H9 (cell line): Measurements from ENCODE around the gene TRIM17. TPM values are rescaled to one million over a fixed set of nuclear protein-coding genes. Genes with fewer than 3 reads are reported as not detected.

ENCODE experiments used
- DNase-seq: peaks from one replicate; pipeline ENCODE4 v3.0.0-alpha.2; 2017
- H2AFZ ChIP-seq: one replicate; pipeline ENCODE4 v1.6.1; 2013; ENCODE audit warnings: mild to moderate bottlenecking, low read length, control low read depth, moderate library complexity
- H2AK5ac ChIP-seq: 2 replicates; pipeline ENCODE4 v1.6.1; 2013; ENCODE audit warnings: low read length, control low read depth, mixed read lengths; ENCODE audit not compliant: insufficient read length
- H2BK120ac ChIP-seq: one replicate; pipeline ENCODE4 v1.6.1; 2013; ENCODE audit warnings: low read depth, mild to moderate bottlenecking, low read length, control low read depth, inconsistent platforms; ENCODE audit not compliant: poor library complexity, severe bottlenecking
- H2BK12ac ChIP-seq: 2 replicates; pipeline ENCODE4 v1.6.1; 2013; ENCODE audit warnings: low read length, control low read depth, mixed read lengths, low read depth; ENCODE audit not compliant: insufficient read length
- H2BK15ac ChIP-seq: 2 replicates; pipeline ENCODE4 v1.6.1; 2013; ENCODE audit warnings: low read depth, low read length, control low read depth
- H2BK20ac ChIP-seq: one replicate; pipeline ENCODE4 v1.6.1; 2013; ENCODE audit warnings: low read depth, mild to moderate bottlenecking, low read length, control low read depth, inconsistent platforms; ENCODE audit not compliant: poor library complexity, severe bottlenecking
- H2BK5ac ChIP-seq: 2 replicates; pipeline ENCODE4 v1.6.1; 2013; ENCODE audit warnings: low read length, control low read depth, mixed read lengths; ENCODE audit not compliant: insufficient read length
- H3K14ac ChIP-seq: 2 replicates; pipeline ENCODE4 v1.6.1; 2013; ENCODE audit warnings: low read length, control low read depth; ENCODE audit not compliant: insufficient read depth
- H3K18ac ChIP-seq: 2 replicates; pipeline ENCODE4 v1.6.1; 2013; ENCODE audit warnings: low read depth, mild to moderate bottlenecking, mixed read lengths, low read length, control low read depth; ENCODE audit not compliant: insufficient read length
- H3K23ac ChIP-seq: 2 replicates; pipeline ENCODE4 v1.6.1; 2013; ENCODE audit warnings: low read length, control low read depth, mixed read lengths, low read depth; ENCODE audit not compliant: insufficient read length
- H3K23me2 ChIP-seq: 2 replicates; pipeline ENCODE4 v1.6.1; 2013; ENCODE audit warnings: low read depth, mild to moderate bottlenecking, mixed read lengths, low read length, control low read depth; ENCODE audit not compliant: insufficient read length, poor library complexity, severe bottlenecking
- H3K27ac ChIP-seq: 2 replicates; pipeline ENCODE4 v1.5.1; 2013; ENCODE audit warnings: low read length, control low read depth, mixed read lengths, low read depth; ENCODE audit not compliant: insufficient read length
- H3K27me3 ChIP-seq: 2 replicates; pipeline ENCODE4 v1.6.1; 2013; ENCODE audit warnings: low read length, control low read depth, inconsistent platforms; ENCODE audit not compliant: insufficient read depth
- H3K4ac ChIP-seq: 2 replicates; pipeline ENCODE4 v1.6.1; 2013; ENCODE audit warnings: low read depth, mild to moderate bottlenecking, control low read depth, inconsistent platforms, low read length, moderate library complexity
- H3K4me1 ChIP-seq: 2 replicates; pipeline ENCODE4 v1.6.1; 2013; ENCODE audit warnings: low read length, control low read depth, inconsistent platforms; ENCODE audit not compliant: insufficient read depth
- H3K4me2 ChIP-seq: 2 replicates; pipeline ENCODE4 v1.6.1; 2013; ENCODE audit warnings: low read length, control low read depth, mixed read lengths; ENCODE audit not compliant: insufficient read length, insufficient read depth
- H3K56ac ChIP-seq: 2 replicates; pipeline ENCODE4 v1.6.1; 2013; ENCODE audit warnings: low read depth, mild to moderate bottlenecking, mixed read lengths, low read length, control low read depth; ENCODE audit not compliant: insufficient read length
- H3K79me1 ChIP-seq: 2 replicates; pipeline ENCODE4 v1.6.1; 2013; ENCODE audit warnings: low read depth, mild to moderate bottlenecking, moderate library complexity, low read length, control low read depth, inconsistent platforms; ENCODE audit not compliant: insufficient read depth, poor library complexity, severe bottlenecking
- H3K79me2 ChIP-seq: 2 replicates; pipeline ENCODE4 v1.6.1; 2013; ENCODE audit warnings: low read length, control low read depth, inconsistent platforms; ENCODE audit not compliant: insufficient read depth
- H3K9ac ChIP-seq: 2 replicates; pipeline ENCODE4 v1.6.1; 2013; ENCODE audit warnings: low read length, control low read depth, mixed read lengths; ENCODE audit not compliant: insufficient read length; ENCODE audit errors: extremely low read depth
- H3K9me3 ChIP-seq: one replicate; pipeline ENCODE4 v1.6.1; 2013; ENCODE audit warnings: low read depth, low read length, inconsistent platforms; ENCODE audit not compliant: control insufficient read depth
- H3T11ph ChIP-seq: one replicate; pipeline ENCODE4 v1.6.1; 2013; ENCODE audit warnings: mild to moderate bottlenecking, low read length, control low read depth, inconsistent platforms
- H4K20me1 ChIP-seq: one replicate; pipeline ENCODE4 v1.6.1; 2013; ENCODE audit not compliant: control insufficient read depth, insufficient read length, insufficient read depth
- H4K5ac ChIP-seq: 2 replicates; pipeline ENCODE4 v1.6.1; 2013; ENCODE audit warnings: low read depth, mild to moderate bottlenecking, mixed read lengths, low read length, control low read depth; ENCODE audit not compliant: insufficient read length
- H4K8ac ChIP-seq: replicated peaks from 2 replicates; pipeline ENCODE4 v1.6.1; 2013; ENCODE audit warnings: low read length, control low read depth, mixed read lengths, low read depth; ENCODE audit not compliant: insufficient read length
- H4K91ac ChIP-seq: 2 replicates; pipeline ENCODE4 v1.6.1; 2013; ENCODE audit warnings: low read depth, mild to moderate bottlenecking, moderate library complexity, mixed read lengths, low read length, control low read depth; ENCODE audit not compliant: insufficient read length
- H3K27ac Mint-ChIP-seq, 3 experiments: 2 replicates in 2 of 3; 3 replicates in 1 of 3; pipeline ENCODE4 v1.8.0; 2020 to 2021; ENCODE audit warnings: mixed read lengths in 3 of 3, mild to moderate bottlenecking in 1 of 3, moderate library complexity in 1 of 3
- H3K27me3 Mint-ChIP-seq: 2 replicates; pipeline ENCODE4 v1.8.0; 2021; ENCODE audit warnings: low read depth, mild to moderate bottlenecking, moderate library complexity, mixed read lengths
- H3K36me3 Mint-ChIP-seq, 3 experiments: 2 replicates in 2 of 3; 3 replicates in 1 of 3; pipeline ENCODE4 v1.8.0; 2020 to 2021; ENCODE audit warnings: low read depth in 3 of 3, mixed read lengths in 3 of 3; ENCODE audit not compliant: insufficient read depth in 1 of 3
- H3K4me1 Mint-ChIP-seq, 2 experiments: 2 replicates each; pipeline ENCODE4 v1.8.0; 2020; ENCODE audit warnings: mixed read lengths in 2 of 2
- H3K4me3 Mint-ChIP-seq, 2 experiments: 2 replicates in 1 of 2; 3 replicates in 1 of 2; pipeline ENCODE4 v1.8.0; 2020 to 2021; ENCODE audit warnings: mild to moderate bottlenecking in 2 of 2, mixed read lengths in 2 of 2, moderate library complexity in 1 of 2
- H3K9me3 Mint-ChIP-seq, 2 experiments: 2 replicates in 1 of 2; 3 replicates in 1 of 2; pipeline ENCODE4 v1.8.0; 2020; ENCODE audit warnings: mild to moderate bottlenecking in 2 of 2, mixed read lengths in 2 of 2, moderate library complexity in 1 of 2
- CTCF ChIP-seq: fragments of 200-600 bp; sonication (generic); conservative IDR thresholded peaks from 3 replicates; pipeline ENCODE4 v1.8.0; 2021; ENCODE audit warnings: antibody characterized with exemption, mild to moderate bottlenecking
- WGBS: extraction: QIAGEN DNeasy Blood & Tissue Kit; methylation state at CpG from one replicate; pipeline ENCODE4 v1.1.7; 2013; ENCODE audit warnings: missing lambda C conversion rate, low lambda C conversion rate, mixed read lengths; ENCODE audit not compliant: insufficient read length; ENCODE audit errors: extremely low coverage; 5-methylcytosine and 5-hydroxymethylcytosine counted together
- total RNA-seq: library from RNA; stranded (reverse); gene quantifications from 2 replicates; pipeline ENCODE4 v1.2.1, GENCODE V29; 2021

Gene TRIM17
- total RNA-seq, 1 experiment from 2014 or later = 2.8 TPM

GRCh38 chr1:228411121-228411520 lies 5.5 kb downstream of the TRIM17 start:
- H2AK5ac ChIP-seq = no peak overlapping the region

More at GRCh38 chr1:228411121-228411520, 5.5 kb downstream of the TRIM17 start:
- Histone ChIP-seq H3K27me3 (peaks cover 11% of the 10 kb centered on the region; the same call in 1 of the 2 replicates), H2BK120ac (no peak overlapping the region), H3K23ac (no peak overlapping the region), H2BK5ac (no peak overlapping the region), H3K23me2 (peaks cover 8% of the 10 kb centered on the region), H4K20me1 (peaks cover 2% of the 10 kb centered on the region), H3K4ac (no peak overlapping the region), H4K91ac (no peak overlapping the region), H3K79me2 (no peaks in the 10 kb centered on the region; the same call in 1 of the 2 replicates), H3K18ac (no peak overlapping the region), H3T11ph (no peak overlapping the region), H3K4me1 (no peaks in the 10 kb centered on the region), H3K9ac (no peak overlapping the region), H3K4me2 (no peak overlapping the region), H3K14ac (no peak overlapping the region), H4K8ac (no peak overlapping the region), H2BK12ac (no peak overlapping the region), H2BK20ac (no peak overlapping the region), H2AFZ (no peak overlapping the region), H3K56ac (no peak overlapping the region), H3K79me1 (no peaks in the 10 kb centered on the region), H2BK15ac (no peak overlapping the region), H4K5ac (no peak overlapping the region), H3K9me3 (no peaks in the 10 kb centered on the region), H3K27ac (no peak overlapping the region)
- peak overlapping the region in 1 of 3 experiments; percentile 77; a peak in 1 of 7 replicates for H3K27ac Mint-ChIP-seq
- peak overlapping the region in 1 of 2 experiments; percentile 20; a peak in 1 of 5 replicates for H3K4me3 Mint-ChIP-seq
- DNase-seq = no peak
- no CpG with 5 or more reads among the region's 5 CpGs for WGBS
- H3K9me3 Mint-ChIP-seq = no peaks in the 10 kb centered on the region
- peaks cover 32% of the 10 kb centered on the region for H3K27me3 Mint-ChIP-seq
- peaks cover 3 to 10% (median 5%) of the 10 kb centered on the region in 3 experiments; a peak in 6 of 7 replicates for H3K36me3 Mint-ChIP-seq
- peaks cover 18 to 24% of the 10 kb centered on the region in 2 experiments for H3K4me1 Mint-ChIP-seq
- TF ChIP-seq CTCF = no peak
